SK-N-SH (cell line): ENCODE data around the gene ABCB1. TPM values are rescaled to one million over a fixed set of nuclear protein-coding genes. Genes with fewer than 3 reads are reported as not detected.

ENCODE experiments used
- CTCF ChIA-PET: fragments of 300-600, 350-600 bp; formaldehyde crosslinking; extraction: SDS; loops from one replicate; lab custom pipeline; 2021; lab: Yijun Ruan, JAX
- POLR2A ChIA-PET: fragments of 350-600 bp; sonication (Branson Sonifier 250); formaldehyde crosslinking; extraction: SDS; loops from one replicate; lab custom pipeline; 2020; ENCODE audit warnings: antibody characterized with exemption, inconsistent platforms; lab: Yijun Ruan, JAX
- DNase-seq: peaks from one replicate; pipeline ENCODE4 v3.0.0; 2012
- H2AFZ ChIP-seq: fragments of 200-600 bp; sonication (generic); 2 replicates; pipeline ENCODE4 v1.8.1; 2016; ENCODE audit warnings: antibody characterized with exemption, mild to moderate bottlenecking, low read depth
- H3F3A ChIP-seq: fragments of 200-600 bp; sonication (generic); replicated peaks from 2 replicates; pipeline ENCODE3; 2016; ENCODE audit warnings: antibody characterized with exemption, mild to moderate bottlenecking; ENCODE audit not compliant: insufficient read depth
- H3K27ac ChIP-seq, 2 experiments: fragments of 200-500 bp in 1 of 2; fragments of 200-600 bp in 1 of 2; sonication (Bioruptor generic) in 1 of 2; sonication (generic), shearing (Covaris generic) in 1 of 2; 2 replicates each; pipeline versions ENCODE4 v1.5.1 to v1.6.1; 2014 to 2016; ENCODE audit warnings: low read depth in 2 of 2, inconsistent platforms in 1 of 2, low read length in 1 of 2, mild to moderate bottlenecking in 1 of 2, mixed read lengths in 1 of 2
- H3K27me3 ChIP-seq: fragments of 200-600 bp; sonication (generic), shearing (Covaris generic); 2 replicates; pipeline ENCODE4 v1.6.1; 2016; ENCODE audit warnings: mixed run types; ENCODE audit not compliant: insufficient read depth
- H3K36me3 ChIP-seq, 2 experiments: fragments of 200-500 bp in 1 of 2; fragments of 200-600 bp in 1 of 2; sonication (Bioruptor generic) in 1 of 2; sonication (generic) in 1 of 2; replicated peaks in 1 of 2; 2 replicates each; pipeline versions ENCODE3 to v1.5.1; 2014 to 2016; ENCODE audit warnings: low read length in 1 of 2, mild to moderate bottlenecking in 1 of 2; ENCODE audit not compliant: insufficient read depth in 2 of 2, control insufficient read depth in 1 of 2
- H3K4me1 ChIP-seq, 2 experiments: fragments of 200-500 bp in 1 of 2; fragments of 200-600 bp in 1 of 2; sonication (Bioruptor generic) in 1 of 2; sonication (generic), shearing (Covaris generic) in 1 of 2; 2 replicates each; pipeline versions ENCODE4 v1.5.1 to v1.6.1; 2014 to 2016; ENCODE audit warnings: low read depth in 1 of 2, low read length in 1 of 2, mixed run types in 1 of 2; ENCODE audit not compliant: insufficient read depth in 2 of 2, control insufficient read depth in 1 of 2
- H3K4me2 ChIP-seq: fragments of 200-600 bp; sonication (generic), shearing (Covaris generic); 2 replicates; pipeline ENCODE4 v1.6.1; 2017; ENCODE audit warnings: mixed run types
- H3K4me3 ChIP-seq, 2 experiments: fragments of 200-500 bp in 1 of 2; fragments of 200-600 bp in 1 of 2; sonication (Bioruptor generic) in 1 of 2; sonication (generic), shearing (Covaris generic) in 1 of 2; 2 replicates each; pipeline versions ENCODE4 v1.5.1 to v1.8.1; 2014 to 2016; ENCODE audit warnings: low read depth in 2 of 2, inconsistent platforms in 1 of 2, low read length in 1 of 2, mild to moderate bottlenecking in 1 of 2, mixed read lengths in 1 of 2, moderate library complexity in 1 of 2
- H3K79me2 ChIP-seq: fragments of 200-600 bp; sonication (generic); 2 replicates; pipeline ENCODE4 v1.8.1; 2017; ENCODE audit warnings: mild to moderate bottlenecking; ENCODE audit not compliant: insufficient read depth
- H3K9ac ChIP-seq: fragments of 200-600 bp; sonication (generic); 2 replicates; pipeline ENCODE4 v1.6.1; 2017; ENCODE audit warnings: mixed run types
- H3K9me2 ChIP-seq: fragments of 200-600 bp; sonication (generic); 2 replicates; pipeline ENCODE4 v1.6.1; 2017; ENCODE audit warnings: mixed run types
- H3K9me3 ChIP-seq: fragments of 200-600 bp; sonication (generic); 2 replicates; pipeline ENCODE4 v1.6.1; 2017; ENCODE audit warnings: mixed run types, mild to moderate bottlenecking, moderate library complexity
- H4K20me1 ChIP-seq: fragments of 200-600 bp; sonication (generic); 2 replicates; pipeline ENCODE4 v1.6.1; 2017; ENCODE audit warnings: mild to moderate bottlenecking, mixed run types; ENCODE audit not compliant: insufficient read depth
- CHD2 ChIP-seq: fragments of 150-350 bp; IDR thresholded peaks from 2 replicates; pipeline ENCODE4 v1.6.1; 2018; ENCODE audit warnings: low read length; ENCODE audit not compliant: partially characterized antibody
- EP300 ChIP-seq, 2 experiments: IDR thresholded peaks; 2 replicates each; pipeline versions ENCODE4 v1.4.0 to v1.6.1; 2012; ENCODE audit warnings: borderline replicate concordance in 1 of 2, low read depth in 1 of 2, low read length in 1 of 2
- EZH2phosphoT487 ChIP-seq: fragments of 200-600 bp; sonication (generic); IDR thresholded peaks from 2 replicates; pipeline ENCODE4 v1.6.1; 2017; ENCODE audit warnings: low read depth, mixed run types, mild to moderate bottlenecking, antibody characterized with exemption, moderate library complexity, borderline replicate concordance
- FOXJ3 ChIP-seq: sonication (generic); formaldehyde crosslinking; IDR thresholded peaks from 2 replicates; pipeline ENCODE4 v1.5.1; 2020; ENCODE audit warnings: mild to moderate bottlenecking, missing genetic modification reagents
- GATA2 ChIP-seq: sonication (generic); formaldehyde crosslinking; IDR thresholded peaks from 2 replicates; pipeline ENCODE4 v1.5.0; 2020; ENCODE audit warnings: mild to moderate bottlenecking, missing genetic modification reagents
- IRF3 ChIP-seq: fragments of 150-350 bp; IDR thresholded peaks from 2 replicates; pipeline ENCODE4 v1.6.1; 2016; ENCODE audit warnings: mild to moderate bottlenecking, low read depth, low read length
- JUND ChIP-seq: IDR thresholded peaks from 2 replicates; pipeline ENCODE4 v1.4.0; 2012
- MEF2A ChIP-seq: IDR thresholded peaks from 2 replicates; pipeline ENCODE4 v1.4.0; 2012; ENCODE audit warnings: low read depth, borderline replicate concordance
- MXI1 ChIP-seq: IDR thresholded peaks from 2 replicates; pipeline ENCODE4 v1.6.1; 2012; ENCODE audit warnings: mild to moderate bottlenecking, low read depth, low read length, improper control_type of control experiment
- NFIC ChIP-seq: IDR thresholded peaks from 2 replicates; pipeline ENCODE4 v1.4.0; 2012; ENCODE audit warnings: borderline replicate concordance
- RAD21 ChIP-seq: IDR thresholded peaks from 2 replicates; pipeline ENCODE4 v1.6.1; 2012; ENCODE audit warnings: mild to moderate bottlenecking, low read length
- RCOR1 ChIP-seq: fragments of 150-350 bp; IDR thresholded peaks from 2 replicates; pipeline ENCODE4 v1.6.1; 2017; ENCODE audit warnings: antibody characterized with exemption, low read length
- REST ChIP-seq: IDR thresholded peaks from 2 replicates; pipeline ENCODE4 v1.6.1; 2012; ENCODE audit warnings: mild to moderate bottlenecking, low read depth, low read length, moderate library complexity
- RFX5 ChIP-seq: IDR thresholded peaks from 2 replicates; pipeline ENCODE4 v1.6.1; 2012; ENCODE audit warnings: mild to moderate bottlenecking, improper control_type of control experiment, low read length
- SMC3 ChIP-seq: IDR thresholded peaks from 2 replicates; pipeline ENCODE4 v1.6.1; 2012; ENCODE audit warnings: low read depth, low read length, improper control_type of control experiment
- TEAD4 ChIP-seq: IDR thresholded peaks from 2 replicates; pipeline ENCODE4 v1.4.0; 2012; ENCODE audit warnings: mild to moderate bottlenecking, borderline replicate concordance; ENCODE audit not compliant: insufficient read depth
- USF1 ChIP-seq: IDR thresholded peaks from 2 replicates; pipeline ENCODE4 v1.4.0; 2012; ENCODE audit warnings: low read depth, borderline replicate concordance
- USF2 ChIP-seq: fragments of 150-350 bp; IDR thresholded peaks from 2 replicates; pipeline ENCODE4 v1.6.1; 2017; ENCODE audit warnings: antibody characterized with exemption, low read length, low read depth, borderline replicate concordance
- WGBS: methylation state at CpG from one replicate; pipeline ENCODE4 v1.1.6; 2017; ENCODE audit warnings: low lambda C conversion rate; 5-methylcytosine and 5-hydroxymethylcytosine counted together
- polyA plus RNA-seq, 3 experiments: library from polyadenylated mRNA; depleted of rRNA; stranded (reverse); fragments of >200 nt; gene quantifications; 2 replicates each; pipeline ENCODE4 v1.2.3, GENCODE V29; 2012

Gene ABCB1
- polyA plus RNA-seq, 1 of the 3 experiments (the other 2 are of a cell fraction) = 2.0 TPM

GRCh38 chr7:87596136-87596535 lies 4.5 kb downstream of the ABCB1 start:
- CTCF ChIA-PET = interaction anchor here (0.7 kb wide), 1 partner anchor 90 kb away, joined by 3 read pairs; no protein-coding TSS in a partner anchor
- Histone ChIP-seq H3K9ac (no peak overlapping the region), H3K36me3 (peaks cover 0 to 5% of the 10 kb centered on the region in 2 experiments), H3K4me2 (no peak overlapping the region), H3K9me2 (no peaks in the 10 kb centered on the region), H3K27me3 (peaks cover 13% of the 10 kb centered on the region), H3K4me3 (no peak overlapping the region), H3F3A (no peaks in the 10 kb centered on the region), H3K9me3 (no peaks in the 10 kb centered on the region), H3K27ac (peak overlapping the region in 1 of 2 experiments; percentile 99; a peak in 2 of 4 replicates), H3K79me2 (no peaks in the 10 kb centered on the region), H2AFZ (no peak overlapping the region), H3K4me1 (peaks cover 0 to 32% of the 10 kb centered on the region in 2 experiments; a peak in 2 of 4 replicates), H4K20me1 (no peaks in the 10 kb centered on the region)
- no peak for TF ChIP-seq USF1
- no peak for TF ChIP-seq MEF2A
- TF ChIP-seq USF2 = no peak
- TF ChIP-seq IRF3 = no peak
- no peak for TF ChIP-seq MXI1
- peak; percentile 50 for TF ChIP-seq CHD2
- peak; percentile 70 for TF ChIP-seq RCOR1
- TF ChIP-seq JUND = no peak
- peak in 1 of 2 experiments; percentile 79; a peak in 1 of 4 replicates for TF ChIP-seq EP300 (IDR thresholded peaks at IDR 0.05; ENCODE audit: borderline replicate concordance in 1 of 2, low read depth in 1 of 2, low read length in 1 of 2)
- no peak for TF ChIP-seq EZH2phosphoT487
- no peak for TF ChIP-seq REST
- TF ChIP-seq TEAD4 = peak; percentile 21; the same call in 1 of the 2 replicates
- no peak for TF ChIP-seq NFIC
- no peak for TF ChIP-seq SMC3
- TF ChIP-seq RAD21 = 0 out of 2 replicates have a peak, but pooled peaks have one; percentile 3
- TF ChIP-seq RFX5 = no peak
- peak; percentile 24; the same call in 1 of the 2 replicates for TF ChIP-seq GATA2 (CRISPR knock-in tag)
- no peak for TF ChIP-seq FOXJ3 (CRISPR knock-in tag)
- DNase-seq = peak; percentile 39
- WGBS = 6% methylated on average over 1 of the region's 1 CpG
- POLR2A ChIA-PET = no interaction called here
